Kidney epithelial cell (primary cell): Measurements from ENCODE around the gene MRPL14. TPM values are rescaled to one million over a fixed set of nuclear protein-coding genes. Genes with fewer than 3 reads are reported as not detected.
A peak's percentile ranks its signal among the peaks of the same experiment; 100 is the strongest.

Source experiments
- DNase-seq: peaks from one replicate; pipeline ENCODE4 v3.0.0-alpha.2; 2010; ENCODE audit warnings: low read depth
- H3K27me3 ChIP-seq: 2 replicates; pipeline ENCODE4 v1.6.0; 2011; ENCODE audit warnings: low read length; ENCODE audit not compliant: control insufficient read depth, insufficient read depth
- H3K36me3 ChIP-seq: 2 replicates; pipeline ENCODE4 v1.5.1; 2011; ENCODE audit warnings: low read length; ENCODE audit not compliant: control insufficient read depth, insufficient read depth
- H3K4me3 ChIP-seq: 2 replicates; pipeline ENCODE4 v1.5.1; 2011; ENCODE audit warnings: low read depth, mild to moderate bottlenecking, control low read depth, low read length
- total RNA-seq: library from RNA; depleted of rRNA; stranded (reverse); fragments of >200 nt; gene quantifications from 2 replicates; pipeline ENCODE4 v1.2.3, GENCODE V29; 2015
- TF ChIP-seq, protein P1 (sequence below): IDR thresholded peaks from 2 replicates; pipeline ENCODE4 v1.5.1; 2011; ENCODE audit warnings: mild to moderate bottlenecking, moderate library complexity, low read length, control low read depth, inconsistent platforms; ENCODE audit not compliant: insufficient read depth, poor library complexity, severe bottlenecking

The MRPL14 gene
- total RNA-seq, 1 donor from 2014 or later = 98.5 TPM

DNA sequence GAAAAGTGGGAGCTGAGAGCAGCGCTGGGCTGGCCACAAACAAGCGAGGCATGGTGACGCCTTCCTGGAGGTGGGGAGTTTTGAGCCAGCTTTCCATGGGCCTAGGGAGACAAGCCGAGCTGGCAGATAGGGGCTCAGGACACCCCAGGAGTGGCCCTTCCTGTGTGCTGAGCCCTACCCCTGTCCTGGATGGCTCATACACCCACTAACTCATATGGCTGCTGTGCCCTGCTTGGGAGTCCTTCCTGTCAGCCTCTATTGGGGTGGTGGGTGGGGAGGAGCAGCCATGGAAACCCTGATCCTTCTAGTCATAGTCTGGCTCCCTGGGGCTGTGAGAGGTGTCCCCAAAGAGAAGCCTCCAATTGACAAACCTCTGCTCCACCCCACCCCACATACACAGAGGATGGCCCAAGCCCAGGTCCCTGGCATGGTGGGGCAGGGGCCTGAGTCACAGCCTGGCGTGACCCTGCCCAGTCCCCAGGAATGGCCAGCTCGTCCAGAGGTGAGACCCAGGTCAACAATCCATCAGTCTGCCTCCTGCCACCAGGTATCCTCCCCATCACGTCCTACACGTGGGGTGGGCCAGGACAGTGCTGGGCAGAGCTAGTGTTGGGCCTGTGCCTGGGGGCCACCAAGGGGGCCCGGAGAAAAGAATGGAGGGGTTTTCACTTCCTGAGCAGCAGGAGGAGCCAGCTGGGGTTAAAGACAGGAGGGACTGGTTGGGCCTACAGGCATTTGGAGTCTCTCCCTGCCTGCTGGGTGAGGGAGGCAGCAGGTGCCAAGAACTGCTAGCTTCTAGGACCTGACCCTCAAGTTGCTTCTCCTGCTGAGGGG lies 52.2 kb downstream of the MRPL14 start:
- TF ChIP-seq, protein P1, sequence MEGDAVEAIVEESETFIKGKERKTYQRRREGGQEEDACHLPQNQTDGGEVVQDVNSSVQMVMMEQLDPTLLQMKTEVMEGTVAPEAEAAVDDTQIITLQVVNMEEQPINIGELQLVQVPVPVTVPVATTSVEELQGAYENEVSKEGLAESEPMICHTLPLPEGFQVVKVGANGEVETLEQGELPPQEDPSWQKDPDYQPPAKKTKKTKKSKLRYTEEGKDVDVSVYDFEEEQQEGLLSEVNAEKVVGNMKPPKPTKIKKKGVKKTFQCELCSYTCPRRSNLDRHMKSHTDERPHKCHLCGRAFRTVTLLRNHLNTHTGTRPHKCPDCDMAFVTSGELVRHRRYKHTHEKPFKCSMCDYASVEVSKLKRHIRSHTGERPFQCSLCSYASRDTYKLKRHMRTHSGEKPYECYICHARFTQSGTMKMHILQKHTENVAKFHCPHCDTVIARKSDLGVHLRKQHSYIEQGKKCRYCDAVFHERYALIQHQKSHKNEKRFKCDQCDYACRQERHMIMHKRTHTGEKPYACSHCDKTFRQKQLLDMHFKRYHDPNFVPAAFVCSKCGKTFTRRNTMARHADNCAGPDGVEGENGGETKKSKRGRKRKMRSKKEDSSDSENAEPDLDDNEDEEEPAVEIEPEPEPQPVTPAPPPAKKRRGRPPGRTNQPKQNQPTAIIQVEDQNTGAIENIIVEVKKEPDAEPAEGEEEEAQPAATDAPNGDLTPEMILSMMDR = no peak
- H3K27me3 ChIP-seq = no peaks in the 10 kb centered on the region
- DNase-seq = no peak
- no peaks in the 10 kb centered on the region for H3K36me3 ChIP-seq
- no peak overlapping the region for H3K4me3 ChIP-seq

DNA sequence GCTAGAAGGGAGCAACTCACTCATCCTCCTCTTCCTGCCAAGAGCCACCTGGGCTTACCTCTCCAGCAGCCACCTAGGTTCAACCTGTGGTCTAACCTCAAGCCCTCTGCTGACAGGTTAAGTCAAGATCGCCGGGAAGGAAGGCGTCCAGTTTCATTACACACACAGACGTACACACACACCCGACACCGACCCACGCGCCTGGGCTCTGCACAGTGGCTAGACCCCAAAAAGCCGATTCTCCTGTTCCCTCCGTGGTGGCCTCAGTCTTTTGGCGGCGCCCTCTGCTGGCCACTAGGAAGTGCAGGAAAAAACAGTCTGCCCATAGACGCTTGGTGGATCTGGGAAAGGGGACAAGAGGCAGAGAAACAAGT lies 52.8 kb downstream of the MRPL14 start:
- H3K36me3 ChIP-seq = no peaks in the 10 kb centered on the region
- H3K4me3 ChIP-seq = no peak overlapping the region
- no peak for DNase-seq
- TF ChIP-seq, protein P1 = peak; percentile 92
- H3K27me3 ChIP-seq = no peaks in the 10 kb centered on the region

DNA sequence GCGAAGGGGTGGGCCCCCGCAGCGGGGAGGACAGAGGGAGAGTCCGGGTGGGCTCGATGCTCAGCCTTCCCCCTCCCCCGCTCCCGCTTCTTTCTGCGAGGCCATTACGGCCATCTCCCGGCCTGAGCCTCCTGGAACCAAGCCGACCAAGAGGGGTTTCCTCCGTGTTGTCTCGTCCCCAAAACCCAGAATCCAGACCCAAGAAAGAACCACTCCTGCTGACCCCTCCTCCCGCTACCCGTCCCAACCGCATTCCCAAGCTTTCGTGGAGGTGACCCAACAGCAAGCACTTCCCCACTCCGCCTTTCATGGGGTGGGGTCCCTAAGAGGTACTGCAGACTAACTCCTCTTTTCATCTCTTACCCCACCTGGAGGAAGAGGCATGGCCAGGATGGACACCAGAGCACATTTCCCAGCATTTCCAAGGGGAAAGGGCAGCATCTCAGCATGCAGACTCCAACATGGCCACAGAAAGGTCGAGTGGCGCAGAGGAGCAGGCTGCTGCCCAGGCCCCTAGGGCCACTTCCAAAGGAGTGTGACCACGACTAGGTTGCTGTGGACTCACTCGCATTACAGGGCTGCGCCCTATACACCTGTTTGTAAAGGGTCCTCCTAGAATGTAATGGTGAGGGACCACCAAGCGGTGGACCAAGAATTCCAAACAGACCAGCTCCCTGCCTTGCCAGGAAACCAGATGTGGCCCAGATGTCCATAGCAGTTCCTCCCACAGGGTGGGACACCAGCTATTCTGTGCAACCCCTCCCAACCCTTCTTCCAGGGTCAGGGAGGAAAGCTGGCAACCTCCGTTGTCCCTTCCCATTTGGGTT lies 53.4 kb downstream of the MRPL14 start:
- Histone ChIP-seq H3K36me3 (no peaks in the 10 kb centered on the region), H3K27me3 (no peaks in the 10 kb centered on the region), H3K4me3 (no peak overlapping the region)
- TF ChIP-seq, protein P1 = no peak
- DNase-seq = no peak

DNA sequence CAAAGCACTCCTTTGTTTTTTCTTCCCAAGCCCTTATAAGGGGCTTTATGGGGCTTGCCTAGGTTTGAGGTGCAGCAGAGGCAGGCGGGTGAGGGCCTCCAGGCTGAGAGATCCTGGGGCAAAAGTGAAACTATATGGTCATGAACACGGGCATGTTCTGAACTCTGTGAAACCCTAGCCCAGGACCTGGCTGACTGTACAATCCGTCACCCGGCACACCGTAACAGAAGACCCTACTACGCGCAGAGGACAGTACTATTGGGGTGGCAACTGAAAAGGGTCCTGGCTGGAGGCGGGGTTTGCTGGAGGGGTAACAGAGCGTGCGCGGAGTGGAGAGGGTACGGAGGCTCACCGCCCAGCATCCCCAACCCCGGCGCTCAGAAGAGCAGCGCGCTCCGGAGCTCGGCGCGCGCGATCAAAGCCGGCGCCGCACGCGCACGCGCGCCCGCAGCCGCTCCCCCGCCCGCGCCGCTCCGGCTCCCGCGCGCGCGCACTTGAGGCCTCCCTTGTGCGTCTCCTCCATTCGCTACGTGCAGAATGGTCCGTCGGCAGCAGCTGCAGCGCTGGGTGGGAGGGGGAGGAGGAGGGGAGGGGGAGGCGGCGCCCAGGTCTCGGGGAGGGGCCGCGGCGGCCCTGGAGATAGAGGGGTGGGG lies 54.2 kb downstream of the MRPL14 start:
- H3K36me3 ChIP-seq = no peaks in the 10 kb centered on the region
- peak overlapping the region; percentile 22 for H3K4me3 ChIP-seq
- H3K27me3 ChIP-seq = no peaks in the 10 kb centered on the region
- no peak for DNase-seq
- TF ChIP-seq, protein P1 = no peak

DNA sequence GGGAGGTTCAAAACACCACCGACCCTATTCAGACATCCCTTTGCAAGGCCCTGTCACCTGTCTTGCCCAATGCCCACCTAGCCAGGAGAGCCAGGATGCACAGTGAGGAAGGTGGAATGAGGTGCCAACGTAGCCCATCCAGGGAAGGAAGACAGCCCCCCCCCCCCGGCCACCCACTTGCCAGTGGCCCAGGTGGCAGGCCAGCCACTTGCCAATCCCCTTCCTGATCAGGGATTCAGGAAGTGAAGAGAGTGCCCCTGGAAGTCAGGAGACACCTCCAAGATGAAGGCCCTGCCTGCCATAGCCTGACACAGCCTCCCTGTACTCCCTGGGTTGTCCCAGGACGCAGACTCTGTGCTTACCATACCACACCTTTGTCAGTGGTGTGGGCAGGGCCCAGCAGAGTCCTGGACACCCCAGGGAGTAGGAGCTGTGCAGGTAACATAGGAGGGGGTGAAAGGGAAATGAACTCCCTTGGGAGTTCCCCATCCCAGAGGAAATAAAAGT lies 54.7 kb downstream of the MRPL14 start:
- H3K4me3 ChIP-seq = no peak overlapping the region
- TF ChIP-seq, protein P1 = no peak
- no peaks in the 10 kb centered on the region for H3K27me3 ChIP-seq
- no peak for DNase-seq
- H3K36me3 ChIP-seq = no peaks in the 10 kb centered on the region
